AG09309 (cell line): ENCODE data around the gene HS2ST1.

Experiments used
- DNase-seq: peaks from one replicate; pipeline ENCODE4 v3.0.0-alpha.2; 2010; ENCODE audit warnings: low read depth
- H3K4me3 ChIP-seq: 2 replicates; pipeline ENCODE4 v1.5.1; 2011; ENCODE audit warnings: mild to moderate bottlenecking, low read depth, low read length, moderate library complexity; ENCODE audit not compliant: control insufficient read depth
- TF ChIP-seq, protein P1 (sequence below): IDR thresholded peaks from 2 replicates; pipeline ENCODE4 v1.5.1; 2011; ENCODE audit warnings: mild to moderate bottlenecking, low read depth, low read length, inconsistent platforms; ENCODE audit not compliant: insufficient read depth, control insufficient read depth; ENCODE audit errors: missing control alignments

The HS2ST1 gene

GRCh38 chr1:86938450-86938849 is 24.0 kb downstream of the HS2ST1 start:
- DNase-seq = no peak
- TF ChIP-seq, protein P1, sequence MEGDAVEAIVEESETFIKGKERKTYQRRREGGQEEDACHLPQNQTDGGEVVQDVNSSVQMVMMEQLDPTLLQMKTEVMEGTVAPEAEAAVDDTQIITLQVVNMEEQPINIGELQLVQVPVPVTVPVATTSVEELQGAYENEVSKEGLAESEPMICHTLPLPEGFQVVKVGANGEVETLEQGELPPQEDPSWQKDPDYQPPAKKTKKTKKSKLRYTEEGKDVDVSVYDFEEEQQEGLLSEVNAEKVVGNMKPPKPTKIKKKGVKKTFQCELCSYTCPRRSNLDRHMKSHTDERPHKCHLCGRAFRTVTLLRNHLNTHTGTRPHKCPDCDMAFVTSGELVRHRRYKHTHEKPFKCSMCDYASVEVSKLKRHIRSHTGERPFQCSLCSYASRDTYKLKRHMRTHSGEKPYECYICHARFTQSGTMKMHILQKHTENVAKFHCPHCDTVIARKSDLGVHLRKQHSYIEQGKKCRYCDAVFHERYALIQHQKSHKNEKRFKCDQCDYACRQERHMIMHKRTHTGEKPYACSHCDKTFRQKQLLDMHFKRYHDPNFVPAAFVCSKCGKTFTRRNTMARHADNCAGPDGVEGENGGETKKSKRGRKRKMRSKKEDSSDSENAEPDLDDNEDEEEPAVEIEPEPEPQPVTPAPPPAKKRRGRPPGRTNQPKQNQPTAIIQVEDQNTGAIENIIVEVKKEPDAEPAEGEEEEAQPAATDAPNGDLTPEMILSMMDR = no peak
- no peak overlapping the region for H3K4me3 ChIP-seq

GRCh38 chr1:86938855-86939254 is 24.4 kb downstream of the HS2ST1 start:
- no peak for DNase-seq
- TF ChIP-seq, protein P1 = no peak

GRCh38 chr1:86939406-86939805 is 25.0 kb downstream of the HS2ST1 start:
- DNase-seq = no peak
- TF ChIP-seq, protein P1 = no peak
- no peak overlapping the region for H3K4me3 ChIP-seq

More at GRCh38 chr1:86938855-86939254, 24.4 kb downstream of the HS2ST1 start:
- no peak overlapping the region for H3K4me3 ChIP-seq

- H3K4me3 ChIP-seq = no peak overlapping the region
- TF ChIP-seq, protein P1 = no peak
- no peak for DNase-seq
Measured at GRCh38 chr1:86940599-86940998, 26.2 kb downstream of the HS2ST1 start.

- TF ChIP-seq, protein P1 = no peak
- DNase-seq = no peak
- no peak overlapping the region for H3K4me3 ChIP-seq
Measured at GRCh38 chr1:86942042-86942441, 27.6 kb downstream of the HS2ST1 start.

GRCh38 chr1:86942743-86943142 is 28.3 kb downstream of the HS2ST1 start:
- TF ChIP-seq, protein P1 = no peak
- no peak overlapping the region for H3K4me3 ChIP-seq
- DNase-seq = no peak

- H3K4me3 ChIP-seq = no peak overlapping the region
- no peak for DNase-seq
- TF ChIP-seq, protein P1 = no peak
Measured at GRCh38 chr1:86948212-86948611, 33.8 kb downstream of the HS2ST1 start.
